ENCODE measurements around the gene METTL24. TPM values are rescaled to one million over a fixed set of nuclear protein-coding genes. Genes with fewer than 3 reads are reported as not detected.
A peak's percentile ranks its signal among the peaks of the same experiment; 100 is the strongest.

Gene METTL24
- total and polyA plus RNA-seq, 2 donors (not counting 1 experiment from before 2014, with no cell fraction given), result 0.18 to 2.6 TPM

- Histone ChIP-seq H2AFZ (ENCODE audit: low read length) (no peak overlapping the region), H4K20me1 (ENCODE audit: control insufficient read depth, extremely low read depth, insufficient read depth, low read length) (no peaks in the 10 kb centered on the region), H3K4me3 (replicated peaks in 1 of 4; ENCODE audit: control extremely low read depth in 1 of 4, insufficient read depth in 1 of 4, low read depth in 3 of 4, low read length in 4 of 4) (no peak overlapping the region), H3K9ac (ENCODE audit: insufficient read depth, low read length) (no peak overlapping the region), H3K4me1 (ENCODE audit: control insufficient read depth, extremely low read depth, insufficient read depth, low read length) (peaks cover 5% of the 10 kb centered on the region), H3K79me2 (ENCODE audit: control insufficient read depth, insufficient read depth, low read length) (no peaks in the 10 kb centered on the region), H3K9me3 (ENCODE audit: control insufficient read depth, insufficient read depth, low read depth, low read length) (no peaks in the 10 kb centered on the region), H3K27ac (ENCODE audit: insufficient read depth, low read length) (no peak overlapping the region), H3K27me3 (ENCODE audit: control insufficient read depth, insufficient read depth, low read length) (no peaks in the 10 kb centered on the region), H3K4me2 (ENCODE audit: extremely low read depth, insufficient read depth, low read length) (no peak overlapping the region), H3K36me3 (ENCODE audit: control insufficient read depth, insufficient read depth, low read length) (no peaks in the 10 kb centered on the region)
- TF ChIP-seq EZH2 (IDR thresholded peaks at IDR 0.05; ENCODE audit: low read length, missing control alignments), result no peak
- TF ChIP-seq CTCF (conservative IDR thresholded peaks at IDR 0.05 in 1 of 2, IDR thresholded peaks at IDR 0.05 in 1 of 2; ENCODE audit: low read depth in 1 of 2, low read length in 2 of 2), result no peak
- peak in 1 of 2 donors; percentile 49 for DNase-seq (ENCODE audit: low read depth in 2 of 2)
Observed at GRCh38 chr6:110334423-110335180, 23.5 kb downstream of the METTL24 start.

GRCh38 chr6:110332281-110332680 is 25.9 kb downstream of the METTL24 start:
- H3K4me1 ChIP-seq (ENCODE audit: control insufficient read depth, extremely low read depth, insufficient read depth, low read length), result peaks cover 7% of the 10 kb centered on the region
- no peaks in the 10 kb centered on the region for H3K79me2 ChIP-seq (ENCODE audit: control insufficient read depth, insufficient read depth, low read length)
- no peak overlapping the region for H3K4me2 ChIP-seq (ENCODE audit: extremely low read depth, insufficient read depth, low read length)
- TF ChIP-seq CTCF (conservative IDR thresholded peaks at IDR 0.05 in 1 of 2, IDR thresholded peaks at IDR 0.05 in 1 of 2; ENCODE audit: low read depth in 1 of 2, low read length in 2 of 2) (no peak), EZH2 (IDR thresholded peaks at IDR 0.05; ENCODE audit: low read length, missing control alignments) (no peak)
- H3K36me3 ChIP-seq (ENCODE audit: control insufficient read depth, insufficient read depth, low read length), result no peaks in the 10 kb centered on the region
- no peak overlapping the region for H3K9ac ChIP-seq (ENCODE audit: insufficient read depth, low read length)
- no peaks in the 10 kb centered on the region for H4K20me1 ChIP-seq (ENCODE audit: control insufficient read depth, extremely low read depth, insufficient read depth, low read length)
- no peak overlapping the region for H3K4me3 ChIP-seq (replicated peaks in 1 of 4; ENCODE audit: control extremely low read depth in 1 of 4, insufficient read depth in 1 of 4, low read depth in 3 of 4, low read length in 4 of 4)
- H3K27ac ChIP-seq (ENCODE audit: insufficient read depth, low read length), result no peak overlapping the region
- H3K9me3 ChIP-seq (ENCODE audit: control insufficient read depth, insufficient read depth, low read depth, low read length), result no peaks in the 10 kb centered on the region
- no peak overlapping the region for H2AFZ ChIP-seq (ENCODE audit: low read length)
- DNase-seq (ENCODE audit: low read depth in 2 of 2), result no peak
- H3K27me3 ChIP-seq (ENCODE audit: control insufficient read depth, insufficient read depth, low read length), result no peaks in the 10 kb centered on the region

GRCh38 chr6:110331816-110332215 is 26.3 kb downstream of the METTL24 start:
- peaks cover 7% of the 10 kb centered on the region for H3K4me1 ChIP-seq (ENCODE audit: control insufficient read depth, extremely low read depth, insufficient read depth, low read length)
- no peak overlapping the region for H3K9ac ChIP-seq (ENCODE audit: insufficient read depth, low read length)
- H3K27ac ChIP-seq (ENCODE audit: insufficient read depth, low read length), result no peak overlapping the region
- H3K4me2 ChIP-seq (ENCODE audit: extremely low read depth, insufficient read depth, low read length), result no peak overlapping the region
- TF ChIP-seq EZH2 (IDR thresholded peaks at IDR 0.05; ENCODE audit: low read length, missing control alignments) (no peak), CTCF (conservative IDR thresholded peaks at IDR 0.05 in 1 of 2, IDR thresholded peaks at IDR 0.05 in 1 of 2; ENCODE audit: low read depth in 1 of 2, low read length in 2 of 2) (no peak)
- DNase-seq (ENCODE audit: low read depth in 2 of 2), result peak in 1 of 2 donors; percentile 13
- H3K27me3 ChIP-seq (ENCODE audit: control insufficient read depth, insufficient read depth, low read length), result no peaks in the 10 kb centered on the region
- H3K4me3 ChIP-seq (replicated peaks in 1 of 4; ENCODE audit: control extremely low read depth in 1 of 4, insufficient read depth in 1 of 4, low read depth in 3 of 4, low read length in 4 of 4), result no peak overlapping the region
- no peaks in the 10 kb centered on the region for H3K9me3 ChIP-seq (ENCODE audit: control insufficient read depth, insufficient read depth, low read depth, low read length)
- no peaks in the 10 kb centered on the region for H4K20me1 ChIP-seq (ENCODE audit: control insufficient read depth, extremely low read depth, insufficient read depth, low read length)
- no peaks in the 10 kb centered on the region for H3K79me2 ChIP-seq (ENCODE audit: control insufficient read depth, insufficient read depth, low read length)
- no peaks in the 10 kb centered on the region for H3K36me3 ChIP-seq (ENCODE audit: control insufficient read depth, insufficient read depth, low read length)
- H2AFZ ChIP-seq (ENCODE audit: low read length), result no peak overlapping the region

Data from fibroblast of lung (primary cell).